Heart left ventricle (tissue), 16 donors: ENCODE data around the gene SLC25A6. TPM values are rescaled to one million over a fixed set of nuclear protein-coding genes. Genes with fewer than 3 reads are reported as not detected.
A peak's percentile ranks its signal among the peaks of the same experiment; 100 is the strongest.
"Not testable (repeated sequence)": the region's sequence is repeated elsewhere in the genome, so short reads cannot be mapped to it uniquely, and the experiment has no call there.

Experiments
- ATAC-seq, 4 donors: fragments of 200-7000 bp; cut with Tn5 transposase; one replicate each; pipeline ENCODE4 v1.9.1; 2020 to 2022; ENCODE audit warnings: moderate library complexity in 4 of 4, mild to moderate bottlenecking in 3 of 4, moderate number of reproducible peaks in 1 of 4
- DNase-seq, 5 donors: peaks; one replicate each; pipeline ENCODE4 v3.0.0-alpha.2; 2020
- H3K27ac ChIP-seq, 12 donors: fragments of 200-600 bp; sonication (generic) in 4 of 12; one replicate each; pipeline versions ENCODE4 v1.5.0 to v1.8.0; 2016 to 2022; ENCODE audit warnings: mild to moderate bottlenecking in 2 of 12
- H3K27me3 ChIP-seq, 9 donors: fragments of 200-600 bp; sonication (generic) in 2 of 9; one replicate each; pipeline versions ENCODE4 v1.5.1 to v1.8.0; 2016 to 2022; ENCODE audit warnings: mild to moderate bottlenecking in 3 of 9
- H3K36me3 ChIP-seq, 9 donors: fragments of 200-600 bp; sonication (generic) in 2 of 9; one replicate each; pipeline versions ENCODE4 v1.5.0 to v1.8.0; 2018 to 2022; ENCODE audit warnings: mild to moderate bottlenecking in 2 of 9
- H3K4me1 ChIP-seq, 12 donors: fragments of 200-600 bp; sonication (generic) in 4 of 12; one replicate each; pipeline versions ENCODE4 v1.5.0 to v1.8.0; 2016 to 2022; ENCODE audit warnings: mild to moderate bottlenecking in 3 of 12
- H3K4me3 ChIP-seq, 12 donors: fragments of 200-600 bp; sonication (generic) in 4 of 12; one replicate each; pipeline versions ENCODE4 v1.5.0 to v1.8.0; 2017 to 2022; ENCODE audit warnings: mild to moderate bottlenecking in 9 of 12, moderate library complexity in 4 of 12
- H3K9me3 ChIP-seq, 12 donors: fragments of 200-600 bp; sonication (generic) in 4 of 12; one replicate each; pipeline versions ENCODE4 v1.5.0 to v1.8.0; 2016 to 2022; ENCODE audit warnings: mild to moderate bottlenecking in 1 of 12
- POLR2A ChIP-seq, 2 donors: fragments of 450-650 bp; IDR thresholded peaks; one replicate each; pipeline ENCODE4 v1.6.1; 2017; ENCODE audit warnings: antibody characterized with exemption in 2 of 2, mild to moderate bottlenecking in 2 of 2, moderate library complexity in 2 of 2
- WGBS, 4 donors: extraction: QIAGEN DNeasy Blood & Tissue Kit in 2 of 4; methylation state at CpG; one replicate each; pipeline versions ENCODE4 v1.1.5 to v1.1.7; 2013 to 2018; 5-methylcytosine and 5-hydroxymethylcytosine counted together
- intact Hi-C, 10 donors: fragments of 100-400 bp; cut with DNase I; formaldehyde crosslinking; loops; one replicate each; pipeline versions ENCODE4 v1.11.1 to v1.14.2; 2022
- polyA plus RNA-seq, 2 donors: library from polyadenylated mRNA; stranded (reverse); fragments of 200-250 nt; gene quantifications; one replicate each; pipeline ENCODE4 v1.2.3, GENCODE V29; 2013
- total RNA-seq, 9 donors: library from RNA; depleted of rRNA in 2 of 9; stranded (reverse); fragments of >200 nt in 2 of 9; fragmentation: NEBNext Ultra II Directional in 3 of 9; extraction: Animal tissue kit (Norgen Biotek cat#: 25700) in 3 of 9; gene quantifications; one replicate each; pipeline versions ENCODE4 v1.1.0 to v1.2.4, GENCODE V29; 2016 to 2023
- TF ChIP-seq, protein P1 (sequence below), 12 donors: fragments of 200-600 bp; sonication (generic) in 4 of 12; IDR thresholded peaks; one replicate each; pipeline versions ENCODE4 v1.5.0 to v1.8.0; 2018 to 2022; ENCODE audit warnings: antibody characterized with exemption in 12 of 12, mild to moderate bottlenecking in 5 of 12
- donor health status: ischemic (EF 13 %, LVEDD 7.1; RV severe dilation, severe dysfunction).
- donor health status: healthy with polysubstance abuse.
- donor health status: DM: no; HTN: yes; CAD: no.
- donor health status: DM: no; HTN: no; CAD: no.
- donor health status: ischemic (EF 25% LVEDD 6.9; RV normal size, moderate dysfunction).
- donor health status: ischemic (EF 25% LVEDD 5.7; RV mildly dilated, moderate dysfunction).
- donor health status: healthy.
- donor health status: DM: yes; HTN: yes; CAD: no.
- donor health status: ischemic (EF 35%, LVEDD 5.7; RV mildly dilated, moderate dysfunction).
- donor health status: nonischemic (EF 11% LVEDD 7.7; RV severe dilation, severe dysfunction).
- donor health status: DM: yes; HTN: yes; CAD: no.
- donor health status: PGD.
- donor health status: ischemic (EF 29% LVEDD 5.4; RV normal size, mild dysfunction).
- donor health status: nonischemic (EF 23%, LVEDD 6.1; RV moderate dilation, normal function).

Gene SLC25A6
- total and polyA plus RNA-seq, 11 donors, result 78.2 to 232 (median 129) TPM

DNA sequence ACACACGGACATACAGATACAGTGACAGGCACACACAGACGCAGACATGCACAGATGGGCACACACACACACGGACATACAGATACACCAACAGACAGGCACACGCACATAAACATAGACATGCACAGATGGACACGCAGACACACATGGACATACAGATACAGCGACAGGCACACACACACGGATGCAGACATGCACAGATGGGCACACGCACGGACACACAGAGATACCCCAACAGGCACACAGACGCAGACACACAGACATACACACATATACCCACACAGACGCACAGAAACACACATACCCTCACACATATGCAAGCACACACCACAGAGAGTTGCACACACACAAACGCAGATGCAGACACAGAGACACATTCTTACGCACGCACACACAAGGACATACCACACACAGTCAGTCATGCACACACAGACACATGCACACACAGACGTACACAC, 24.4 kb upstream of the SLC25A6 start:
- Histone ChIP-seq H3K4me1 (no peaks in the 10 kb centered on the region), H3K36me3 (peaks cover 0 to 66% (median 46%) of the 10 kb centered on the region in 9 donors), H3K27me3 (no peaks in the 10 kb centered on the region), H3K27ac (no peak overlapping the region), H3K9me3 (peaks cover 0 to 8% (median 3%) of the 10 kb centered on the region in 12 donors), H3K4me3 (no peak overlapping the region)
- peak in 1 of 5 donors; percentile 26 for DNase-seq
- no peak for TF ChIP-seq POLR2A (IDR thresholded peaks at IDR 0.05)
- TF ChIP-seq, protein P1, sequence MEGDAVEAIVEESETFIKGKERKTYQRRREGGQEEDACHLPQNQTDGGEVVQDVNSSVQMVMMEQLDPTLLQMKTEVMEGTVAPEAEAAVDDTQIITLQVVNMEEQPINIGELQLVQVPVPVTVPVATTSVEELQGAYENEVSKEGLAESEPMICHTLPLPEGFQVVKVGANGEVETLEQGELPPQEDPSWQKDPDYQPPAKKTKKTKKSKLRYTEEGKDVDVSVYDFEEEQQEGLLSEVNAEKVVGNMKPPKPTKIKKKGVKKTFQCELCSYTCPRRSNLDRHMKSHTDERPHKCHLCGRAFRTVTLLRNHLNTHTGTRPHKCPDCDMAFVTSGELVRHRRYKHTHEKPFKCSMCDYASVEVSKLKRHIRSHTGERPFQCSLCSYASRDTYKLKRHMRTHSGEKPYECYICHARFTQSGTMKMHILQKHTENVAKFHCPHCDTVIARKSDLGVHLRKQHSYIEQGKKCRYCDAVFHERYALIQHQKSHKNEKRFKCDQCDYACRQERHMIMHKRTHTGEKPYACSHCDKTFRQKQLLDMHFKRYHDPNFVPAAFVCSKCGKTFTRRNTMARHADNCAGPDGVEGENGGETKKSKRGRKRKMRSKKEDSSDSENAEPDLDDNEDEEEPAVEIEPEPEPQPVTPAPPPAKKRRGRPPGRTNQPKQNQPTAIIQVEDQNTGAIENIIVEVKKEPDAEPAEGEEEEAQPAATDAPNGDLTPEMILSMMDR (IDR thresholded peaks at IDR 0.05), result no peak
- ATAC-seq, result no peak
- intact Hi-C loops, result no loop called here
- 69 to 81% (median 76%) methylated on average over 8 to 15 of the region's 15 CpGs for WGBS, 4 donors

GRCh38 chrX:1412551-1413161, 20.7 kb upstream of the SLC25A6 start:
- Histone ChIP-seq H3K27ac (no peak overlapping the region), H3K27me3 (no peaks in the 10 kb centered on the region), H3K4me1 (no peaks in the 10 kb centered on the region), H3K4me3 (no peak overlapping the region), H3K36me3 (peaks cover 0 to 47% (median 37%) of the 10 kb centered on the region in 9 donors), H3K9me3 (no peaks in the 10 kb centered on the region)
- ATAC-seq, result no peak
- TF ChIP-seq, protein P1 (IDR thresholded peaks at IDR 0.05), result no peak
- TF ChIP-seq POLR2A (IDR thresholded peaks at IDR 0.05), result no peak
- intact Hi-C loops, result no loop called here
- peak in 1 of 5 donors; percentile 48 for DNase-seq
- WGBS, 4 donors, result 84 to 96% (median 91%) methylated on average over 30 to 31 of the region's 31 CpGs

DNA sequence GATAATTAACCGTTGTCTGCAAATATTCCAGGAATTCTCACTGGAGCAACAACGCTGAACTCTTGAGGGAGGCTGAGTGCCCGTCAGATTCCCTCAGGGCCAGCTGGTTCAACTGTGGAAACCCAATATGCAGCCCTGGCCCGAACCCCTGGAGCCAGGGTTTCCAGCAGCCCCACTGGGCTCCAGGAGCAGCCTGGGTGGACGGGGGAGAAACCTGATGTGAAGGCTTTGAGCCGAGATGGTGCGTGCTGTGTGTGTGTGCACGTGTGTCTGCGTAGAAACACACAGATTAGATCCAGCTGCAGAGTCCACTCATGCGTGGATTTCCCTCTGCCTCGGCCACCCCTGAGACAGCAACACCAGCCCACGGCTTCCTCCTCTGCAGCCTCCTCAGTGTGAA, 19.4 kb upstream of the SLC25A6 start:
- Histone ChIP-seq H3K9me3 (no peaks in the 10 kb centered on the region), H3K4me3 (no peak overlapping the region), H3K27me3 (no peaks in the 10 kb centered on the region), H3K27ac (no peak overlapping the region), H3K36me3 (peaks cover 0 to 59% (median 50%) of the 10 kb centered on the region in 9 donors), H3K4me1 (no peaks in the 10 kb centered on the region)
- TF ChIP-seq, protein P1 (IDR thresholded peaks at IDR 0.05), result no peak
- no peak for TF ChIP-seq POLR2A (IDR thresholded peaks at IDR 0.05)
- intact Hi-C loops, result no loop called here
- 69 to 77% (median 73%) methylated on average over 10 to 12 of the region's 12 CpGs for WGBS, 4 donors
- ATAC-seq, result peak in 2 of 4 donors; percentile 11 to 12
- DNase-seq, result peak in 1 of 5 donors; percentile 25

DNA sequence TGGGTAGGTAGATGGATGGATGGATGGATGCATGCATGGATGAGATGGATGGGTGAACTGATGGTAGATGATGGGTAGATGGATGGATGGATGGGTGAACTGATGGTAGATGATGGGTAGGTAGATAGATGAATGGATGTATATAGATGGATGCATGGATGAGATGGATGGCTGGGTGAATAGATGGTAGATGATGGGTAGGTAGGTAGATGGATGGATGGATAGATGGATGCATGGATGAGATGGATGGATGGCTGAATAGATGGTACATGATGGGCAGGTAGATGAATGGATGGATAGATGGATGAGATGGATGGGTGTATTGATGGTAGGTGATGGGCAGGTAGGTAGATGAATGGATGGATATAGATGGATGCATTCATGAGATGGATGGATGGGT, 15.1 kb upstream of the SLC25A6 start:
- Histone ChIP-seq H3K4me1 (no peaks in the 10 kb centered on the region), H3K4me3 (no peak overlapping the region), H3K27ac (no peak overlapping the region), H3K36me3 (peaks cover 0 to 64% (median 58%) of the 10 kb centered on the region in 9 donors), H3K9me3 (no peaks in the 10 kb centered on the region), H3K27me3 (no peaks in the 10 kb centered on the region)
- no peak for ATAC-seq
- TF ChIP-seq POLR2A (IDR thresholded peaks at IDR 0.05), result no peak
- TF ChIP-seq, protein P1 (IDR thresholded peaks at IDR 0.05), result no peak
- intact Hi-C loops, result no loop called here
- no peak for DNase-seq

GRCh38 chrX:1405769-1406168, 13.9 kb upstream of the SLC25A6 start:
- 93 to 98% (median 95%) methylated on average over 2 of the region's 2 CpGs for WGBS, 4 donors
- peaks cover 0 to 67% (median 58%) of the 10 kb centered on the region in 9 donors for H3K36me3 ChIP-seq

DNA sequence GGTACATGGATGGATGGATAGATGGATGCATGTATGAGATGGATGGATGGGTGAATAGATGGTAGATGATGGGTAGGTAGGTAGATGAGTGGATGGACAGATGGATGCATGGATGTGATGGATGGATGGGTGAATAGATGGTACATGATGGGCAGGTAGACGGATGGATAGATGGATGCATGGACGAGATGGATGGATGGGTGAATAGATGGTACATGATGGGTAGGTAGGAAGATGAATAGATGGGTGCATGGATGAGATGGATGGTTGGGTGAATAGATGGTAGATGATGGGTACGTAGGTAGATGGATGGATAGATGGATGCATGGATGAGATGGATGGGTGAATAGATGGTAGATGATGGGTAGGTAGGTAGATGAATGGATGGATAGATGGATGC, 12.0 kb upstream of the SLC25A6 start:
- H3K27ac ChIP-seq, H3K9me3 ChIP-seq, DNase-seq, H3K4me1 ChIP-seq, H3K4me3 ChIP-seq, ATAC-seq, H3K27me3 ChIP-seq, intact Hi-C loops: not testable (repeated sequence)
- H3K36me3 ChIP-seq, result peaks cover 0 to 79% (median 62%) of the 10 kb centered on the region in 9 donors
- 91 to 98% (median 95%) methylated on average over 3 of the region's 3 CpGs for WGBS, 4 donors

More at GRCh38 chrX:1405769-1406168, 13.9 kb upstream of the SLC25A6 start:
- ATAC-seq, H3K9me3 ChIP-seq, intact Hi-C loops, DNase-seq, H3K27me3 ChIP-seq, H3K4me3 ChIP-seq, H3K4me1 ChIP-seq, H3K27ac ChIP-seq: not testable (repeated sequence)
